WERI-Rb-1 (cell line): ENCODE results near the gene CMIP.

Experiments used
- DNase-seq: peaks from one replicate; pipeline ENCODE4 v3.0.0-alpha.2; 2020
- H3K27ac ChIP-seq: fragments of 250-450 bp; sonication (Bioruptor Pico); 2 replicates; pipeline ENCODE4 v1.5.1; 2020; ENCODE audit warnings: mild to moderate bottlenecking, moderate library complexity
- H3K27me3 ChIP-seq: fragments of 250-450 bp; sonication (Bioruptor Pico); 2 replicates; pipeline ENCODE4 v1.5.1; 2021; ENCODE audit warnings: mild to moderate bottlenecking, low read depth, moderate library complexity; ENCODE audit not compliant: insufficient read depth, severe bottlenecking
- H3K36me3 ChIP-seq: fragments of 250-450 bp; sonication (Bioruptor Pico); 2 replicates; pipeline ENCODE4 v1.5.1; 2020; ENCODE audit warnings: mild to moderate bottlenecking, moderate library complexity
- H3K4me3 ChIP-seq: 2 replicates; pipeline ENCODE4 v1.5.1; 2011; ENCODE audit warnings: low read depth, mild to moderate bottlenecking, control low read depth, low read length
- H3K9me3 ChIP-seq: fragments of 250-450 bp; sonication (Bioruptor Pico); 2 replicates; pipeline ENCODE4 v1.5.1; 2021; ENCODE audit warnings: mild to moderate bottlenecking, moderate library complexity; ENCODE audit not compliant: severe bottlenecking
- CTCF ChIP-seq: IDR thresholded peaks from 2 replicates; pipeline ENCODE4 v1.5.1; 2011; ENCODE audit warnings: low read depth, mild to moderate bottlenecking, control low read depth, inconsistent platforms, low read length

The CMIP gene

DNA sequence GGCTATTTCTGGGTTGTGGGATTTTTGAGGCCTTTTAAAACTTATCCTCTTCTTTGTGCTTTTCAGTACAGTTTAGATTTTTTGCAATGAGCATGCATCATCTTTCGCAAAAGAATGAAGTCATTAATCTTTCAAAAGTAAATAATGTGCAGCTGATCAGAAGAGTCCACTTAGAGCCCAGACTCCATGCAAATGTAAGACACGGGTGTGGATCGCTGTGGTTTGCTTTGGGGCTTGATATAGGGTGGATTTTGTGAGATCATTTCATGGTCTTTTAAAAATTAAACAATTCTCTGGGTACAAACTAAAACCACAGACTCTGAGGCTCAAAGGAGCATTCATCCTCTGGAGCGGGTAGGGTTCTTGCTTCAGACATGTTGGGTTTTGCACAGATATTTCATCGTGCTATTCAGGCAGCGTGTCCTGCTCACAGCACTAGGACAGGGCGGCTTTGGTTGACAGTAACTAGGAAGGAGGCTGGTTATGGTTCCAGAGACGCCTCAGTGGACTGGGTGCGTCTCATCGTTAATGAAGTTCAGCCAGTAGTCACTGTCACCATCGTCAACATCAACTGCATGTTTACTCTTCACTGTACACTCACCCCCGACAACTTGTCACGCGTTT is 205.1 kb downstream of the CMIP start:
- Histone ChIP-seq H3K36me3 (no peaks in the 10 kb centered on the region), H3K4me3 (no peak overlapping the region), H3K27me3 (no peaks in the 10 kb centered on the region), H3K27ac (no peak overlapping the region), H3K9me3 (no peaks in the 10 kb centered on the region)
- no peak for TF ChIP-seq CTCF
- DNase-seq = no peak

GRCh38 chr16:81650281-81650680 is 205.7 kb downstream of the CMIP start:
- no peak for TF ChIP-seq CTCF
- no peak overlapping the region for H3K4me3 ChIP-seq
- H3K9me3 ChIP-seq = no peaks in the 10 kb centered on the region
- no peaks in the 10 kb centered on the region for H3K36me3 ChIP-seq
- H3K27me3 ChIP-seq = no peaks in the 10 kb centered on the region
- no peak for DNase-seq
- H3K27ac ChIP-seq = no peak overlapping the region

DNA sequence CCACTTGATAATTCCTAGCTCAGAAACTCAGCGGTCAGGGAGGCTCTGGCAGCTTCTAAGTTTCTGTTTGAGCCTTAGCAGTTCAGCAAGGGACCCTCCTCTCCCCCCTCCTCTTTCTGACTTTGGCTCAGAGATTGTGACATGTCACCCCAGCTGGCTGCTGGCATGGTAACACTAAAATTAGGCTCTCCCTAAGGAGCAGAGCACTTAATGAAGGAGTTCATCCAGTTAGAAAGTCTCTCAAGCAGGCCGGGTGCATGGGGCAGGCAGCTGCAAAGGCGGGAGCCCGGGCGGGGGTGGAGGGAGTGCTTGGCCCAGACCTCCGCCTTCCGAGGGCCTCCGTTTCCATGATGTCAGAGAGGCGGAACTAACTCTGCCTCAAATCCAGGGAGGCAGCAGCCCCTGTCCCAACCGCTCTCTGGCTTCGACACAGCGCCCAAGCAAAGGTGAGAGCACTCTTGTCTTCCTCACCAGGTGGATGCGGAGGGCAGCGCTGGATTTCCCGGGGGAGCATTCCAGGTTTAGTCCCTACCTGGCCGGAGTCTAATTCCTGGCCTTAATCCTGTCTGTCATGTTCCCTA is 206.5 kb downstream of the CMIP start:
- no peak for DNase-seq
- H3K36me3 ChIP-seq = no peaks in the 10 kb centered on the region
- no peaks in the 10 kb centered on the region for H3K9me3 ChIP-seq
- H3K27ac ChIP-seq = no peak overlapping the region
- no peaks in the 10 kb centered on the region for H3K27me3 ChIP-seq
- TF ChIP-seq CTCF = no peak
- no peak overlapping the region for H3K4me3 ChIP-seq

DNA sequence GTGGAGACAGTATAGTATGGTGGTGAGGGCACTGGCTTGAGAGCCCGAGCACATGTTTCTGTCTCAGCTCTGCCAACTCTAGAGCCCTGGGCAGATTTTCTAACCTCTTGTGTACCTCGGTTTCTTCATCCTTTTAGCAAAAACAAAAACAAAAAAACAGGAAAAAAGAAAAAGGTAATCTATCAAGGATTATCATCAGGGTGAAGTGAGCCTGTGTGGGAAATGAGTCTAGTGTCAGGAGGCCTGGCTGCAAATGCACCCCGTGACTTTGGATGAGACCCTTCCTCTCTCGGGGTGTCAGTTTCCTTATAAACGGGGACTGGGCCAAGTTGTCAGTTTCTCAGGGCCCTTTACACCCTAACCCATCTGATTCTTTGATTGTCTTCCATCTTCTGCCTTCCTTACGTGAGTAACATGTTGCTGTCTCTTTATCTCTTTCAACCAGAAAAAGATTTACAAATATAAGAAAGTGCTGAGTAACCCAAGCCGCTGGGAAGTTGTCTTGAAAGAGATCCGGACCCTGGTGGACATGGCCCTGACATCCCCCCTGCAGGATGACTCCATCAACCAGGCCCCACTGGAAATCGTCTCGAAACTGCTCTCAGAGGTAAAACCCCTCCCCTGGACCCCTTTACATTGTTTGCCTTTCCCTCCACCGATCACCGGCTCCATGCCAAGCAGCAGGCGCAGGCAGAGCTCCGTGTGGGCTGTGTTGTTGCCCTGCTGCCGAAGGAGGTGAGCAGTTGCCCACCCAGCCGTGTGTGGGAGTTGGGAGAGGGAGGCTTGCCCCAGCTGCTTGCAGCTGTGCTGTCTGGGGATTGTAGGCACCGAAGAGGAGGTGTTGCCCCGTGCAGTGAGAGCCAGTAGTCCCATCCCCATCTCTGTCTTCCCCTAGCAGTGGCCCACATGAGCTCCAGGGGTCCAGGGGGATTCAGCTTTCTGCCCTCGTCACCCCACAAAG is 207.4 kb downstream of the CMIP start:
- Histone ChIP-seq H3K4me3 (no peak overlapping the region), H3K9me3 (no peaks in the 10 kb centered on the region), H3K27ac (no peak overlapping the region), H3K27me3 (no peaks in the 10 kb centered on the region), H3K36me3 (no peaks in the 10 kb centered on the region)
- no peak for DNase-seq
- no peak for TF ChIP-seq CTCF

GRCh38 chr16:81652798-81653505 is 208.3 kb downstream of the CMIP start:
- H3K27ac ChIP-seq = no peak overlapping the region
- H3K36me3 ChIP-seq = no peaks in the 10 kb centered on the region
- DNase-seq = no peak
- H3K4me3 ChIP-seq = no peak overlapping the region
- TF ChIP-seq CTCF = no peak
- no peaks in the 10 kb centered on the region for H3K27me3 ChIP-seq
- H3K9me3 ChIP-seq = no peaks in the 10 kb centered on the region
